RWPE2 (cell line): ENCODE results near the gene MCTS1.
A peak's percentile ranks its signal among the peaks of the same experiment; 100 is the strongest.

Experiments
- ATAC-seq: fragments of 200-7000 bp; cut with Tn5 transposase; 3 replicates; pipeline ENCODE4 v1.9.1; 2021; ENCODE audit warnings: low read depth
- DNase-seq: peaks from one replicate; pipeline ENCODE4 v3.0.0-alpha.2; 2020; ENCODE audit warnings: low spot score
- H3K27ac ChIP-seq: fragments of 450-650 bp; 2 replicates; pipeline ENCODE4 v1.5.1; 2017; ENCODE audit warnings: mild to moderate bottlenecking; ENCODE audit not compliant: poor library complexity, severe bottlenecking
- H3K27me3 ChIP-seq: fragments of 250-450 bp; sonication (Bioruptor Pico); 2 replicates; pipeline ENCODE4 v1.5.1; 2021; ENCODE audit warnings: mild to moderate bottlenecking, moderate library complexity; ENCODE audit not compliant: insufficient read depth, poor library complexity, severe bottlenecking
- H3K36me3 ChIP-seq: fragments of 250-450 bp; sonication (Bioruptor Pico); 2 replicates; pipeline ENCODE4 v1.5.1; 2020; ENCODE audit warnings: low read depth, mild to moderate bottlenecking, moderate library complexity
- H3K4me1 ChIP-seq: fragments of 250-450 bp; sonication (Bioruptor Pico); 2 replicates; pipeline ENCODE4 v1.5.1; 2021; ENCODE audit warnings: mild to moderate bottlenecking, moderate library complexity; ENCODE audit not compliant: insufficient read depth, poor library complexity, severe bottlenecking
- H3K4me3 ChIP-seq: fragments of 250-450 bp; sonication (Bioruptor Pico); 2 replicates; pipeline ENCODE4 v1.5.1; 2021; ENCODE audit warnings: mild to moderate bottlenecking, moderate library complexity; ENCODE audit not compliant: severe bottlenecking
- H3K9me3 ChIP-seq: fragments of 250-450 bp; sonication (Bioruptor Pico); 2 replicates; pipeline ENCODE4 v1.5.1; 2021; ENCODE audit warnings: mild to moderate bottlenecking, moderate library complexity; ENCODE audit not compliant: severe bottlenecking
- TF ChIP-seq, protein P1 (sequence below): fragments of 450-650 bp; IDR thresholded peaks from one replicate; pipeline ENCODE4 v1.5.1; 2017; ENCODE audit warnings: mild to moderate bottlenecking, moderate library complexity; ENCODE audit not compliant: poor library complexity, severe bottlenecking

Gene MCTS1

GRCh38 chrX:120560842-120561633 is 42.9 kb upstream of the MCTS1 start, which contains the start of gene CUL4B:
CUL4B (minus strand) TSS chrX:120560962; CDS start chrX:120560638, 324 bp downstream.
- TF ChIP-seq, protein P1, sequence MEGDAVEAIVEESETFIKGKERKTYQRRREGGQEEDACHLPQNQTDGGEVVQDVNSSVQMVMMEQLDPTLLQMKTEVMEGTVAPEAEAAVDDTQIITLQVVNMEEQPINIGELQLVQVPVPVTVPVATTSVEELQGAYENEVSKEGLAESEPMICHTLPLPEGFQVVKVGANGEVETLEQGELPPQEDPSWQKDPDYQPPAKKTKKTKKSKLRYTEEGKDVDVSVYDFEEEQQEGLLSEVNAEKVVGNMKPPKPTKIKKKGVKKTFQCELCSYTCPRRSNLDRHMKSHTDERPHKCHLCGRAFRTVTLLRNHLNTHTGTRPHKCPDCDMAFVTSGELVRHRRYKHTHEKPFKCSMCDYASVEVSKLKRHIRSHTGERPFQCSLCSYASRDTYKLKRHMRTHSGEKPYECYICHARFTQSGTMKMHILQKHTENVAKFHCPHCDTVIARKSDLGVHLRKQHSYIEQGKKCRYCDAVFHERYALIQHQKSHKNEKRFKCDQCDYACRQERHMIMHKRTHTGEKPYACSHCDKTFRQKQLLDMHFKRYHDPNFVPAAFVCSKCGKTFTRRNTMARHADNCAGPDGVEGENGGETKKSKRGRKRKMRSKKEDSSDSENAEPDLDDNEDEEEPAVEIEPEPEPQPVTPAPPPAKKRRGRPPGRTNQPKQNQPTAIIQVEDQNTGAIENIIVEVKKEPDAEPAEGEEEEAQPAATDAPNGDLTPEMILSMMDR = no peak
- ATAC-seq = peak; percentile 77
- no peaks in the 10 kb centered on the region for H3K27me3 ChIP-seq
- no peaks in the 10 kb centered on the region for H3K9me3 ChIP-seq
- DNase-seq = peak; percentile 83
- H3K27ac ChIP-seq = peak within 1 kb of the TSS; percentile 84
- H3K4me3 ChIP-seq = peak within 1 kb of the TSS; percentile 47
- H3K36me3 ChIP-seq = peaks cover 15% of the 10 kb centered on the region
- no peaks in the 10 kb centered on the region for H3K4me1 ChIP-seq

DNA sequence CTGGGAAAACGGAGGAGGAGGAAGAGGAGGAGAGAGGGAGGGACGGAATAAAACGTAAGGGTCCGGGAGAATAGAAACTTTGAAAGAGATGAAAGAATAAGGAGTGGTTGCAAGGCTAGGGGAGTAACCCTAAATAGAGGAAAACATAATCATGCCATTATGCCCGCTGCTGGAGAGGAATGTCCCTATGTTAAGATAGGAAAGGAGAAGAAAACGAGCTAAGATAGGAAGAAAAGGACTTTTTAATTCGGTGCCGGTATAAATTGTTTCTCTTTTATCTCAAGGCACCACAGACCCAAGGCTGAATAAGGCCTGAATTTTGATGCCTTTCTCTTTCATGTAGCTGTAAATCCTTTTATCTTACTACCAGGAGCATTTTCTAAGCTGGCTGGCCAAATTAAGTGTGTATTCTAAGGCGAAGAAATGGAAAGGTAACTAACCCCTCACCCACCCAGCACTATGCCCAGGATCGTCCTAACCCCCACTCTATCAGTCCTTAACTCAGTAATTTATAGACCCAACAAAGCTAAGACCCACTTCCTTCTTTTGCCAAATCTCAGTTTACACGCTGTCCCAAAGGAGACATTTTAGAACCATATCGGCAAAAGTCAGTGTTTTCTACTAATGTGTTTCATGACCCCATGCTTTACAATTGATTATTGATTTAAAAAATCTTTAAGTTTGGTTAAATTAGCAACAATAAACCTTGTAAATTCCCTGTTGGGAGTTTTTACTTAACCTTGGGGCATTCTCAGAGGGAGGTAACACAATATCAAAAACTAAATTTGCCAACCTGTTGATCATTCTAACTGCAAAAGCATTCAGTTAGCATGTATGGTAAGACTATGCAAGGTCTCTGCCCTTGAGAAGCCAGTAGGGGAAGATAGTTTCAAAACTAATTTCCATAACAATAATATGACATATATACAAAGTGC is 42.0 kb upstream of the MCTS1 start:
- Histone ChIP-seq H3K9me3 (no peaks in the 10 kb centered on the region), H3K4me1 (no peaks in the 10 kb centered on the region), H3K27ac (peak overlapping the region; percentile 84), H3K4me3 (peak overlapping the region; percentile 47), H3K27me3 (no peaks in the 10 kb centered on the region), H3K36me3 (peaks cover 10% of the 10 kb centered on the region; the same call in 1 of the 2 replicates)
- ATAC-seq (no peak), DNase-seq (no peak)
- TF ChIP-seq, protein P1 = no peak

DNA sequence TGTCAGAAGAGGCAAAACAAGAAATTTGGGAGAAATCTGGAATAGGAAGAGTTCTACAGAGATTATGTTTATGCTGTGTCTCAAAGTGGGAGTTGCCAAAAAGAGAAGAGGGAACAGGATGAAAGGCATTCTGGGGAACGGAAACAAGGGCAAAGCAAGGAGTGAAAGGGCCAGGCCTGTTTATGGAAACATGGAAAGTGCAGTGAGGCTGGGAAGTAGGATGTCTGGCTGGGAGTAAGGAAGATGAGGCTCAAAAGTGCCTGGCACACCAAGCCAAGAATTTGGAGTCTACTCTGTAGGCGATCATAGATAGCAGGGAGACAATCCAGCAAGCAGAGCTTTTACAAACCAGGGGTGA is 41.4 kb upstream of the MCTS1 start:
- ATAC-seq (no peak), DNase-seq (no peak)
- Histone ChIP-seq H3K9me3 (no peaks in the 10 kb centered on the region), H3K36me3 (peaks cover 3% of the 10 kb centered on the region; the same call in 1 of the 2 replicates), H3K4me1 (no peaks in the 10 kb centered on the region), H3K27me3 (no peaks in the 10 kb centered on the region), H3K27ac (no peak overlapping the region), H3K4me3 (no peak overlapping the region)
- TF ChIP-seq, protein P1 = no peak

DNA sequence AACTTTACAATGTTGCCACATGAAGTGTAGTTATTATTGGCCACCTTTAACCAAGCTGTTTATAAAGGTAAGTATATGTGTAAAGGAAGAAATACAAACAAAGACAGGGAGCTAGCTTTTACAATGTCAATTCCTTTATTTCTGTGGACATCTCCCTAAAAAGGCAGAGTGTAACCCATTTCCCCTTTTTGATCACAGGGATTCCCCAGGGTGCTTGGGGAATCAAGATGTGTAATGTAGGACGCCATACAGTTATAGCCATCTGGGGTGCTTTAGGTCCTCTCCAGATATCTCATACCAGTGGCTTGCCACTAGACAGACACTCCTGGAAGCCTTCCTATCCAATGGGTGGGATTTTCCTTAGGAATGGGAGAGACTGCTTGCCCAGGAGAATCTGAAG is 39.0 kb upstream of the MCTS1 start:
- DNase-seq (no peak), ATAC-seq (no peak)
- no peaks in the 10 kb centered on the region for H3K27me3 ChIP-seq
- H3K36me3 ChIP-seq = no peaks in the 10 kb centered on the region
- TF ChIP-seq, protein P1 = no peak
- H3K27ac ChIP-seq = no peak overlapping the region
- no peak overlapping the region for H3K4me3 ChIP-seq
- H3K9me3 ChIP-seq = no peaks in the 10 kb centered on the region
- H3K4me1 ChIP-seq = no peaks in the 10 kb centered on the region
